GM12878 (cell line): ENCODE results near the gene DPP3. TPM values are rescaled to one million over a fixed set of nuclear protein-coding genes. Genes with fewer than 3 reads are reported as not detected.

ENCODE experiments used
- ATAC-seq: fragments of 200-7000 bp; cut with Tn5 transposase; 3 replicates; pipeline ENCODE4 v1.9.1; 2020; ENCODE audit warnings: mild to moderate bottlenecking, moderate library complexity
- BruUV-seq: library from RNA; stranded (reverse); fragments of 400-500 nt; replicated peaks from 2 replicates; lab custom pipeline; 2021; lab: Mats Ljungman, UMichigan
- CTCF ChIA-PET: fragments of 300-600 bp; sonication (Branson Sonifier 250); formaldehyde crosslinking; extraction: SDS; loops from one replicate; lab custom pipeline; 2021; ENCODE audit warnings: inconsistent platforms; lab: Yijun Ruan, JAX
- POLR2A ChIA-PET: fragments of 350-600 bp; formaldehyde crosslinking; extraction: SDS; loops from one replicate; lab custom pipeline; 2021; ENCODE audit warnings: inconsistent platforms; lab: Charles Lee
- RAD21 ChIA-PET: fragments of 300-600 bp; sonication (Branson Sonifier 250); formaldehyde crosslinking; loops from one replicate; lab custom pipeline; 2023; ENCODE audit warnings: antibody characterized with exemption; ENCODE audit not compliant: unreplicated experiment; lab: Charles Lee
- SMC1A ChIA-PET: fragments of 300-600 bp; sonication (Branson Sonifier 250); formaldehyde crosslinking; loops from one replicate; lab custom pipeline; 2023; ENCODE audit not compliant: unreplicated experiment, uncharacterized antibody; lab: Charles Lee
- DNase-seq: peaks from one replicate; pipeline ENCODE4 v3.0.0-alpha.2; 2011; ENCODE audit warnings: low read depth, low spot score
- FAIRE-seq: peaks from 3 replicates; lab custom pipeline; 2011; peaks lifted over from hg19 to GRCh38; lab: Jason Lieb, UNC
- H2AFZ ChIP-seq: 2 replicates; pipeline ENCODE4 v1.6.0; 2011; ENCODE audit warnings: low read depth, low read length, control low read depth; ENCODE audit not compliant: control insufficient read depth
- H3K27ac ChIP-seq: 2 replicates; pipeline ENCODE4 v1.5.1; 2011; ENCODE audit warnings: control low read depth; ENCODE audit not compliant: control insufficient read depth, insufficient read depth
- H3K27me3 ChIP-seq, 2 experiments: replicated peaks in 1 of 2; 2 replicates each; pipeline versions ENCODE4 v1.6.0 to v1.6.1; 2011; ENCODE audit warnings: low read length in 1 of 2; ENCODE audit not compliant: control insufficient read depth in 2 of 2, insufficient read depth in 2 of 2
- H3K36me3 ChIP-seq, 2 experiments: 2 replicates each; pipeline ENCODE4 v1.5.1; 2011; ENCODE audit warnings: low read length in 1 of 2; ENCODE audit not compliant: control insufficient read depth in 2 of 2, insufficient read depth in 2 of 2
- H3K4me1 ChIP-seq: 2 replicates; pipeline ENCODE4 v1.6.1; 2011; ENCODE audit warnings: mild to moderate bottlenecking, low read length, moderate library complexity, mixed read lengths; ENCODE audit not compliant: control insufficient read depth, insufficient read depth
- H3K4me2 ChIP-seq: 2 replicates; pipeline ENCODE4 v1.6.0; 2011; ENCODE audit warnings: control low read depth; ENCODE audit not compliant: control insufficient read depth, insufficient read depth
- H3K4me3 ChIP-seq: fragments of 200-600 bp; sonication (generic); 2 replicates; pipeline ENCODE4 v1.5.1; 2016
- H3K79me2 ChIP-seq: 2 replicates; pipeline ENCODE4 v1.6.0; 2011; ENCODE audit warnings: low read length; ENCODE audit not compliant: control insufficient read depth, insufficient read depth
- H3K9ac ChIP-seq: 2 replicates; pipeline ENCODE4 v1.8.0; 2011; ENCODE audit warnings: low read length, control low read depth, mixed read lengths; ENCODE audit not compliant: control insufficient read depth, insufficient read depth
- H3K9me3 ChIP-seq: replicated peaks from 3 replicates; pipeline ENCODE4 v1.5.1; 2011; ENCODE audit warnings: mild to moderate bottlenecking, low read length; ENCODE audit not compliant: control insufficient read depth, insufficient read depth
- H4K20me1 ChIP-seq: 2 replicates; pipeline ENCODE4 v1.6.0; 2011; ENCODE audit not compliant: control insufficient read depth, insufficient read depth
- BMI1 ChIP-seq: fragments of 450-650 bp; IDR thresholded peaks from 2 replicates; pipeline ENCODE4 v1.6.1; 2016; ENCODE audit warnings: mild to moderate bottlenecking, moderate library complexity, borderline replicate concordance
- MEF2B ChIP-seq: fragments of 450-650 bp; IDR thresholded peaks from 2 replicates; pipeline ENCODE4 v1.6.1; 2018; ENCODE audit warnings: mild to moderate bottlenecking, moderate library complexity; ENCODE audit not compliant: partially characterized antibody, poor library complexity, severe bottlenecking
- POLR2A ChIP-seq: IDR thresholded peaks from 2 replicates; pipeline ENCODE4 v1.6.1; 2011; ENCODE audit warnings: low read depth, mild to moderate bottlenecking, low read length
- POLR2AphosphoS2 ChIP-seq: IDR thresholded peaks from 2 replicates; pipeline ENCODE4 v1.6.1; 2011; ENCODE audit warnings: low read depth, mild to moderate bottlenecking, low read length, improper control_type of control experiment, moderate library complexity
- SMAD1 ChIP-seq: fragments of 450-650 bp; IDR thresholded peaks from 2 replicates; pipeline ENCODE4 v1.6.1; 2018; ENCODE audit warnings: mild to moderate bottlenecking, low read depth; ENCODE audit not compliant: partially characterized antibody
- SMC3 ChIP-seq: IDR thresholded peaks from 2 replicates; pipeline ENCODE4 v1.6.1; 2011; ENCODE audit warnings: low read length, improper control_type of control experiment, borderline replicate concordance
- SREBF2 ChIP-seq: IDR thresholded peaks from 2 replicates; pipeline ENCODE4 v1.6.1; 2012; ENCODE audit warnings: mild to moderate bottlenecking, low read length
- WGBS: methylation state at CpG from one replicate; pipeline ENCODE4 v1.1.6; 2016; ENCODE audit warnings: low lambda C conversion rate; ENCODE audit not compliant: insufficient replicate concordance, insufficient coverage; ENCODE audit errors: missing lambda C conversion rate; 5-methylcytosine and 5-hydroxymethylcytosine counted together
- in situ Hi-C: fragments of 300-500 bp; cut with MboI; formaldehyde crosslinking; loops from 9 replicates; pipeline ENCODE4 v1.14.3; 2018; ENCODE audit warnings: mixed read lengths
- intact Hi-C: fragments of 100-400 bp; cut with micrococcal nuclease; formaldehyde crosslinking; loops from one replicate; pipeline ENCODE4 v1.14.2; 2022; ENCODE audit not compliant: unreplicated experiment
- polyA plus RNA-seq, 11 experiments: library from polyadenylated mRNA; depleted of rRNA in 4 of 11; unstranded in 6 of 11; stranded (reverse) in 5 of 11; fragments of >200 nt; fragmentation: Nextera tagmentation in 4 of 11; fragmentation: Illumina TruSeq in 1 of 11; extraction: Ambion mirVana in 4 of 11; extraction: Trizol in 1 of 11; gene quantifications; 1 replicate in 1 of 11; 2 replicates in 10 of 11; pipeline versions ENCODE4 v1.2.1 to v1.2.3, GENCODE V29; 2011 to 2016; ENCODE audit warnings: inconsistent platforms in 2 of 11, missing spikeins in 2 of 11, low read depth in 1 of 11
- total RNA-seq, 4 experiments: library from RNA; depleted of rRNA in 3 of 4; stranded (reverse); fragments of >200 nt in 3 of 4; fragmentation: Illumina TruSeq in 1 of 4; extraction: Trizol in 1 of 4; gene quantifications; 2 replicates each; pipeline versions ENCODE4 v1.2.1 to v1.2.3, GENCODE V29; 2013 to 2021
- TF ChIP-seq, protein P1 (sequence below): IDR thresholded peaks from 2 replicates; pipeline ENCODE4 v1.6.1; 2012; ENCODE audit warnings: mild to moderate bottlenecking, low read depth, low read length

DPP3 gene
- total and polyA plus RNA-seq, 10 of the 15 experiments (the other 5 are each of a cell fraction or from before 2014, with no cell fraction given): 6.0 to 117 (median 78.1) TPM

GRCh38 chr11:66529655-66530054 lies 49.4 kb downstream of the DPP3 start:
- Histone ChIP-seq H3K79me2 (no peaks in the 10 kb centered on the region), H3K4me3 (no peak overlapping the region), H3K9me3 (no peaks in the 10 kb centered on the region), H3K4me1 (no peaks in the 10 kb centered on the region), H3K36me3 (no peaks in the 10 kb centered on the region), H3K4me2 (no peak overlapping the region), H4K20me1 (no peaks in the 10 kb centered on the region), H3K27me3 (no peaks in the 10 kb centered on the region), H2AFZ (no peak overlapping the region), H3K9ac (no peak overlapping the region), H3K27ac (no peak overlapping the region)
- ChIA-PET SMC1A (no interaction called here), POLR2A (no interaction called here), RAD21 (no interaction called here), CTCF (interaction anchor here (0.7 kb wide), 1 partner anchor 139 kb away, joined by 3 read pairs; no protein-coding TSS in a partner anchor)
- DNase-seq (no peak), ATAC-seq (no peak), FAIRE-seq (no peak)
- TF ChIP-seq, protein P1, sequence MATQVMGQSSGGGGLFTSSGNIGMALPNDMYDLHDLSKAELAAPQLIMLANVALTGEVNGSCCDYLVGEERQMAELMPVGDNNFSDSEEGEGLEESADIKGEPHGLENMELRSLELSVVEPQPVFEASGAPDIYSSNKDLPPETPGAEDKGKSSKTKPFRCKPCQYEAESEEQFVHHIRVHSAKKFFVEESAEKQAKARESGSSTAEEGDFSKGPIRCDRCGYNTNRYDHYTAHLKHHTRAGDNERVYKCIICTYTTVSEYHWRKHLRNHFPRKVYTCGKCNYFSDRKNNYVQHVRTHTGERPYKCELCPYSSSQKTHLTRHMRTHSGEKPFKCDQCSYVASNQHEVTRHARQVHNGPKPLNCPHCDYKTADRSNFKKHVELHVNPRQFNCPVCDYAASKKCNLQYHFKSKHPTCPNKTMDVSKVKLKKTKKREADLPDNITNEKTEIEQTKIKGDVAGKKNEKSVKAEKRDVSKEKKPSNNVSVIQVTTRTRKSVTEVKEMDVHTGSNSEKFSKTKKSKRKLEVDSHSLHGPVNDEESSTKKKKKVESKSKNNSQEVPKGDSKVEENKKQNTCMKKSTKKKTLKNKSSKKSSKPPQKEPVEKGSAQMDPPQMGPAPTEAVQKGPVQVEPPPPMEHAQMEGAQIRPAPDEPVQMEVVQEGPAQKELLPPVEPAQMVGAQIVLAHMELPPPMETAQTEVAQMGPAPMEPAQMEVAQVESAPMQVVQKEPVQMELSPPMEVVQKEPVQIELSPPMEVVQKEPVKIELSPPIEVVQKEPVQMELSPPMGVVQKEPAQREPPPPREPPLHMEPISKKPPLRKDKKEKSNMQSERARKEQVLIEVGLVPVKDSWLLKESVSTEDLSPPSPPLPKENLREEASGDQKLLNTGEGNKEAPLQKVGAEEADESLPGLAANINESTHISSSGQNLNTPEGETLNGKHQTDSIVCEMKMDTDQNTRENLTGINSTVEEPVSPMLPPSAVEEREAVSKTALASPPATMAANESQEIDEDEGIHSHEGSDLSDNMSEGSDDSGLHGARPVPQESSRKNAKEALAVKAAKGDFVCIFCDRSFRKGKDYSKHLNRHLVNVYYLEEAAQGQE: no peak
- peak; percentile 13; the same call in 1 of the 2 replicates for TF ChIP-seq POLR2A
- in situ Hi-C loops: no loop called here
- no TSS peak for BruUV-seq
- 73% methylated on average over 13 of the region's 13 CpGs for WGBS
- intact Hi-C loops: no loop called here

DNA sequence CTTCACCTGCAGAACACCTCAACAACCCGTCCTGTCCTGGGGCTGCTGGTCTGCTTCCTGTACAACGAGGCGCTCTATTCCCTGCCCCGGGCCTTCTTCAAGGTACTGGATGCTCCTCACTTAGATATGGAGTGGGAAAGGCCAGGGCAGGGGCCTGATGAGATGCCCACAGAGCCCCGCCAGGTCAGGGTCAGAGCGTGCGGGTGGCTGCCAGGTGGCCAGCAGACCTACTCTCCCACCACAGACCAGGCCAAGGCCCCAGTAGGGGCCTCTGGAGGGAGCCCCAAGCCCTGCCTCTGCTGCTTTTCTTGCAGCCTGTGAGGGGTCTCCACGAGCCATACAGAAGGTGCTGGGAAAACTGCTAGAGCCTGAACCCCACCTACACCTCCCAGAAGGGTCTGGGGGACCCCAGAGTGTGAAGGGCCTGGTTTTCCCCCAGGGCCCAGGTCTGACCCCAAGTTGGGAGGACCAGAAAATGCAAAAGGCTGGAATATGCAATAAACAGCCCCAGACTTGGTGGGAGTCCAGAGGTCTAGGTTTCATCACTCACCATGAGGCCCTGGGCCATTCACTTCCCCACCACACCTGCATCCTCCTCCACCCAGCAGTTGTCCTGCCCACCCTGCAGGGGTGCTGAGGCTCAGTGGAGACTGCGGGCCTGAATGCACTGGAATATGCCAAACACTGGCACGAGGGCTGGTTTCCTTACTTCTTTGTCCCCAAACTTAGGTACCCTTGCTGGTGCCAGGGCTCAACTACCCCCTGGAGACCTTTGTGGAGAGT lies 50.9 kb downstream of the DPP3 start:
- TF ChIP-seq BMI1 (no peak), SMC3 (no peak), MEF2B (no peak), POLR2AphosphoS2 (no peak), SREBF2 (no peak), SMAD1 (no peak)
- H4K20me1 ChIP-seq: no peaks in the 10 kb centered on the region
- H3K4me3 ChIP-seq: no peak overlapping the region
- POLR2A ChIA-PET: no interaction called here
- no peak for DNase-seq
- no peaks in the 10 kb centered on the region for H3K79me2 ChIP-seq
- CTCF ChIA-PET: no interaction called here
- no peak overlapping the region for H3K4me2 ChIP-seq
- WGBS: 79% methylated on average over 10 of the region's 10 CpGs
- no peak overlapping the region for H3K9ac ChIP-seq
- H3K9me3 ChIP-seq: no peaks in the 10 kb centered on the region
- in situ Hi-C loops (no loop called here), intact Hi-C loops (no loop called here)
- no TSS peak for BruUV-seq
- FAIRE-seq: no peak
- no peaks in the 10 kb centered on the region for H3K36me3 ChIP-seq
- no peaks in the 10 kb centered on the region for H3K27me3 ChIP-seq
- SMC1A ChIA-PET: no interaction called here
- H3K27ac ChIP-seq: no peak overlapping the region
- RAD21 ChIA-PET: no interaction called here
- no peak for ATAC-seq
- no peak overlapping the region for H2AFZ ChIP-seq
- H3K4me1 ChIP-seq: no peaks in the 10 kb centered on the region
